A673 (cell line): ENCODE results near the gene YBX1. TPM values are rescaled to one million over a fixed set of nuclear protein-coding genes. Genes with fewer than 3 reads are reported as not detected.

Source experiments
- BruUV-seq: library from RNA; stranded (reverse); fragments of 400-500 nt; replicated peaks from 2 replicates; lab custom pipeline; 2021; lab: Mats Ljungman, UMichigan
- CTCF ChIA-PET: fragments of 300-600 bp; sonication (Branson Sonifier 250); formaldehyde crosslinking; loops from one replicate; lab custom pipeline; 2022; ENCODE audit warnings: antibody characterized with exemption; lab: Charles Lee
- POLR2A ChIA-PET: fragments of 300-600 bp; sonication (Branson Sonifier 250); formaldehyde crosslinking; loops from one replicate; lab custom pipeline; 2022; ENCODE audit warnings: antibody characterized with exemption; ENCODE audit not compliant: low non-redundant PET; lab: Charles Lee
- DNase-seq: peaks from one replicate; pipeline ENCODE4 v3.0.0-alpha.2; 2015; ENCODE audit warnings: low spot score
- H3K27ac ChIP-seq: fragments of 200-600 bp; sonication (generic); 2 replicates; pipeline ENCODE4 v1.5.1; 2016; ENCODE audit warnings: mixed run types, low read depth, mild to moderate bottlenecking, mixed read lengths, antibody characterized with exemption, low read length; ENCODE audit not compliant: poor library complexity, severe bottlenecking
- H3K27me3 ChIP-seq: fragments of 200-600 bp; sonication (generic); replicated peaks from 2 replicates; pipeline ENCODE4 v1.6.1; 2017; ENCODE audit warnings: mixed run types, low read depth, mild to moderate bottlenecking, mixed read lengths, antibody characterized with exemption, low read length; ENCODE audit not compliant: insufficient read depth, poor library complexity
- H3K36me3 ChIP-seq: fragments of 200-600 bp; sonication (generic); 2 replicates; pipeline ENCODE4 v1.6.1; 2016; ENCODE audit warnings: mixed run types, mild to moderate bottlenecking, mixed read lengths, antibody characterized with exemption, low read length; ENCODE audit not compliant: insufficient read depth, poor library complexity, severe bottlenecking
- H3K4me1 ChIP-seq: fragments of 200-600 bp; sonication (generic); 2 replicates; pipeline ENCODE4 v1.6.1; 2017; ENCODE audit warnings: mixed run types, mild to moderate bottlenecking, mixed read lengths, antibody characterized with exemption, low read length; ENCODE audit not compliant: insufficient read depth, poor library complexity, severe bottlenecking
- H3K4me3 ChIP-seq: fragments of 200-600 bp; sonication (generic); 2 replicates; pipeline ENCODE4 v1.5.1; 2016; ENCODE audit warnings: low read depth, mixed run types, mild to moderate bottlenecking, mixed read lengths, low read length; ENCODE audit not compliant: poor library complexity, severe bottlenecking
- H3K9me3 ChIP-seq: fragments of 200-600 bp; sonication (generic); 2 replicates; pipeline ENCODE4 v1.6.1; 2016; ENCODE audit warnings: mixed run types, low read depth, mild to moderate bottlenecking, mixed read lengths, antibody characterized with exemption, low read length; ENCODE audit not compliant: poor library complexity, severe bottlenecking
- CTCF ChIP-seq: fragments of 300-800, 200-600 bp; sonication (generic); conservative IDR thresholded peaks from 2 replicates; pipeline ENCODE4 v1.5.1; 2017; ENCODE audit warnings: low read depth, mild to moderate bottlenecking, antibody characterized with exemption, low read length, moderate library complexity, mixed read lengths
- EZH2 ChIP-seq: fragments of 200-600 bp; sonication (generic); IDR thresholded peaks from 2 replicates; pipeline ENCODE4 v1.6.1; 2017; ENCODE audit warnings: borderline replicate concordance, low read depth, mild to moderate bottlenecking, mixed read lengths, antibody characterized with exemption, low read length; ENCODE audit not compliant: poor library complexity, severe bottlenecking
- intact Hi-C: fragments of 100-400 bp; cut with micrococcal nuclease; formaldehyde crosslinking; loops from one replicate; pipeline ENCODE4 v1.10.0; 2022; ENCODE audit not compliant: unreplicated experiment
- total RNA-seq: library from RNA; stranded (reverse); gene quantifications from 2 replicates; pipeline ENCODE4 v1.2.3, GENCODE V29; 2021

The YBX1 gene
- total RNA-seq, 1 experiment from 2014 or later, result 1,576 TPM

- POLR2A ChIA-PET, result interaction anchor here (0.7 kb wide), 1 partner anchor 178 kb away, joined by 3 read pairs; no protein-coding TSS in a partner anchor
- peaks cover 69% of the 10 kb centered on the region for H3K36me3 ChIP-seq
- H3K4me3 ChIP-seq, result no peak overlapping the region
- H3K27ac ChIP-seq, result no peak overlapping the region
- no peaks in the 10 kb centered on the region for H3K27me3 ChIP-seq
- TF ChIP-seq EZH2, result no peak
- TF ChIP-seq CTCF, result no peak
- no peaks in the 10 kb centered on the region for H3K9me3 ChIP-seq
- intact Hi-C loops, result no loop called here
- no TSS peak for BruUV-seq
- no peak for DNase-seq
- CTCF ChIA-PET, result no interaction called here
- peaks cover 3% of the 10 kb centered on the region for H3K4me1 ChIP-seq
Observed at GRCh38 chr1:42752284-42752683, 70.1 kb downstream of the YBX1 start.

- Histone ChIP-seq H3K36me3 (peaks cover 70% of the 10 kb centered on the region), H3K27me3 (no peaks in the 10 kb centered on the region), H3K27ac (no peak overlapping the region), H3K9me3 (no peaks in the 10 kb centered on the region), H3K4me3 (no peak overlapping the region), H3K4me1 (peaks cover 3% of the 10 kb centered on the region)
- intact Hi-C loops, result no loop called here
- TF ChIP-seq EZH2 (no peak), CTCF (no peak)
- POLR2A ChIA-PET, result interaction anchor here (0.9 kb wide), 1 partner anchor 10 kb away, joined by 10 read pairs; no protein-coding TSS in a partner anchor
- no peak for DNase-seq
- no TSS peak for BruUV-seq
- CTCF ChIA-PET, result no interaction called here
Observed at GRCh38 chr1:42753070-42753469, 70.9 kb downstream of the YBX1 start.

Other genes starting within 250 kb of the YBX1 start
- 0.17 and 0.28 TPM in 2 replicates for gene ZMYND12, start 226.4 kb upstream of the YBX1 start, total RNA-seq
- 34.4 and 35.7 TPM in 2 replicates for gene PPCS, start 225.9 kb upstream of the YBX1 start, total RNA-seq
- gene CCDC30, start 219.1 kb upstream of the YBX1 start, total RNA-seq, result 4.8 and 7.7 TPM in 2 replicates
- gene PPIH, start 24.0 kb upstream of the YBX1 start, total RNA-seq, result 75.9 and 79.0 TPM in 2 replicates
- not detected in 2 replicates for gene CLDN19, start 57.8 kb downstream of the YBX1 start, total RNA-seq
- 57.8 and 64.9 TPM in 2 replicates for gene P3H1, start 84.6 kb downstream of the YBX1 start, total RNA-seq
- gene C1orf50, start 84.8 kb downstream of the YBX1 start, total RNA-seq, result 13.1 and 14.7 TPM in 2 replicates
- gene TMEM269, start 102.6 kb downstream of the YBX1 start, total RNA-seq, result 1.2 and 1.7 TPM in 2 replicates
- 3.0 and 3.5 TPM in 2 replicates for gene ERMAP, start 134.7 kb downstream of the YBX1 start, total RNA-seq
- 49.4 and 50.8 TPM in 2 replicates for gene SVBP, start 135.0 kb downstream of the YBX1 start, total RNA-seq
- 13.5 and 14.2 TPM in 2 replicates for gene ZNF691, start 164.2 kb downstream of the YBX1 start, total RNA-seq